LNCaP clone FGC (cell line): ENCODE measurements around the gene PRRX1.

Experiments
- DNase-seq: peaks from one replicate; pipeline ENCODE4 v3.0.0-alpha.2; 2011; ENCODE audit warnings: low read depth
- H3K4me3 ChIP-seq: 2 replicates; pipeline ENCODE4 v1.5.1; 2011; ENCODE audit warnings: mild to moderate bottlenecking, low read depth, low read length, control low read depth
- CTCF ChIP-seq: IDR thresholded peaks from 2 replicates; pipeline ENCODE4 v1.5.1; 2012; ENCODE audit warnings: mild to moderate bottlenecking; ENCODE audit not compliant: control insufficient read depth, insufficient read depth; ENCODE audit errors: extremely low read depth

PRRX1 gene

GRCh38 chr1:170671629-170671963 is 7.7 kb downstream of the PRRX1 start:
- H3K4me3 ChIP-seq = no peak overlapping the region
- no peak for DNase-seq
- no peak for TF ChIP-seq CTCF

- TF ChIP-seq CTCF = no peak
- DNase-seq = no peak
- H3K4me3 ChIP-seq = no peak overlapping the region
Measured at GRCh38 chr1:170672316-170672715, 8.4 kb downstream of the PRRX1 start.

GRCh38 chr1:170674239-170674638 is 10.3 kb downstream of the PRRX1 start:
- H3K4me3 ChIP-seq = no peak overlapping the region
- DNase-seq = no peak
- TF ChIP-seq CTCF = no peak

- no peak for DNase-seq
- H3K4me3 ChIP-seq = no peak overlapping the region
- no peak for TF ChIP-seq CTCF
Measured at GRCh38 chr1:170674986-170675385, 11.1 kb downstream of the PRRX1 start.

GRCh38 chr1:170675865-170676264 is 11.9 kb downstream of the PRRX1 start:
- TF ChIP-seq CTCF = no peak
- DNase-seq = no peak
- H3K4me3 ChIP-seq = no peak overlapping the region

- DNase-seq = no peak
Measured at GRCh38 chr1:170676628-170677027, 12.7 kb downstream of the PRRX1 start.

More at GRCh38 chr1:170676628-170677027, 12.7 kb downstream of the PRRX1 start:
- no peak for TF ChIP-seq CTCF
- no peak overlapping the region for H3K4me3 ChIP-seq
